Mucosa of descending colon (tissue), 3 donors: Measurements from ENCODE around the gene GP1BA. TPM values are rescaled to one million over a fixed set of nuclear protein-coding genes. Genes with fewer than 3 reads are reported as not detected.
"Not testable (repeated sequence)": the region's sequence is repeated elsewhere in the genome, so short reads cannot be mapped to it uniquely, and the experiment has no call there.

Experiments
- ATAC-seq: fragments of 200-7000 bp; cut with Tn5 transposase; one replicate; pipeline ENCODE4 v1.9.1; 2020; ENCODE audit warnings: mild to moderate bottlenecking, moderate library complexity
- DNase-seq, 3 donors: peaks; one replicate each; pipeline ENCODE4 v3.0.0-alpha.2; 2020
- H3K36me3 ChIP-seq: fragments of 200-600 bp; one replicate; pipeline ENCODE4 v1.8.0; 2021; ENCODE audit warnings: low read depth, mild to moderate bottlenecking
- H3K4me1 ChIP-seq: fragments of 200-600 bp; one replicate; pipeline ENCODE4 v1.8.0; 2021; ENCODE audit warnings: low read depth, mild to moderate bottlenecking
- H3K4me3 ChIP-seq: fragments of 200-600 bp; one replicate; pipeline ENCODE4 v1.8.0; 2021; ENCODE audit warnings: mild to moderate bottlenecking
- H3K9me3 ChIP-seq: fragments of 200-600 bp; one replicate; pipeline ENCODE4 v1.8.0; 2021; ENCODE audit warnings: mild to moderate bottlenecking
- intact Hi-C, 2 donors: fragments of 100-400 bp; cut with DNase I in 1 of 2; cut with micrococcal nuclease in 1 of 2; formaldehyde crosslinking; loops; one replicate each; pipeline versions ENCODE4 v1.11.0 to v1.11.1; 2022; cut with DNase I, micrococcal nuclease
- total RNA-seq, 3 donors: library from RNA; stranded (reverse); fragmentation: NEBNext Ultra II Directional in 2 of 3; extraction: Animal tissue kit (Norgen Biotek cat#: 25700) in 2 of 3; gene quantifications; one replicate each; pipeline versions ENCODE4 v1.2.1 to v1.2.4, GENCODE V29; 2021 to 2023
- TF ChIP-seq, protein P1 (sequence below): fragments of 200-600 bp; IDR thresholded peaks from one replicate; pipeline ENCODE4 v1.8.0; 2022; ENCODE audit warnings: antibody characterized with exemption, mild to moderate bottlenecking
- donor health status: DM: no; HTN: no; CAD: no; lungs with moderate emphysema.
- donor health status: DM: no; HTN: no; CAD: no.
- donor health status: DM: no; HTN: yes; CAD: no.

The GP1BA gene
- total RNA-seq, 3 donors from 2014 or later = not detected

DNA sequence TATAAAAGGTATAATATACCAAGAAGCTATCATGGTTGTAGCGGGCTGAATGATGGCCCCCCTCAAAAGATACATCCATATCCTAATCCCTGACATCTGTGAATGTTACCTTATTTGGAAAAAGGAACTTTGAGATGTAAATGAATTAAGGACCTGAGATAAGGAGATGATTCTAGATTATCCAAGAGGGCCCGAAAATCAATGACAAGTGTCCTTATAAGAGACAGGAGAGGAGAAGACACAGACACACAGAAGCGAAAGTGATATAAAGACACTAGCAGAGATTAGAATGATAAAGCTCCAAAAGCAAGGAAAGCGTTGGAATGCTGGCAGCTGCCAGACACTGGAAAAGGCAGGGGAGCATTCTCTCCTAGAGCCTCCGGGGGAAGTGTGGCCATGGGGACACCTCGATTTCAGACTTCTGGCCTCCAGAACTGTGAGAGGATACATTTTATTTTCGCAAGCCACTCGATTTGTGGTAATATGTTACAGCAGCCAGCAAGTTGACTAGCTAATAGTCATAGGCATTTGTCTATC, 12.5 kb upstream of the GP1BA start:
- DNase-seq (no peak), ATAC-seq (no peak)
- H3K36me3 ChIP-seq = no peaks in the 10 kb centered on the region
- TF ChIP-seq, protein P1, sequence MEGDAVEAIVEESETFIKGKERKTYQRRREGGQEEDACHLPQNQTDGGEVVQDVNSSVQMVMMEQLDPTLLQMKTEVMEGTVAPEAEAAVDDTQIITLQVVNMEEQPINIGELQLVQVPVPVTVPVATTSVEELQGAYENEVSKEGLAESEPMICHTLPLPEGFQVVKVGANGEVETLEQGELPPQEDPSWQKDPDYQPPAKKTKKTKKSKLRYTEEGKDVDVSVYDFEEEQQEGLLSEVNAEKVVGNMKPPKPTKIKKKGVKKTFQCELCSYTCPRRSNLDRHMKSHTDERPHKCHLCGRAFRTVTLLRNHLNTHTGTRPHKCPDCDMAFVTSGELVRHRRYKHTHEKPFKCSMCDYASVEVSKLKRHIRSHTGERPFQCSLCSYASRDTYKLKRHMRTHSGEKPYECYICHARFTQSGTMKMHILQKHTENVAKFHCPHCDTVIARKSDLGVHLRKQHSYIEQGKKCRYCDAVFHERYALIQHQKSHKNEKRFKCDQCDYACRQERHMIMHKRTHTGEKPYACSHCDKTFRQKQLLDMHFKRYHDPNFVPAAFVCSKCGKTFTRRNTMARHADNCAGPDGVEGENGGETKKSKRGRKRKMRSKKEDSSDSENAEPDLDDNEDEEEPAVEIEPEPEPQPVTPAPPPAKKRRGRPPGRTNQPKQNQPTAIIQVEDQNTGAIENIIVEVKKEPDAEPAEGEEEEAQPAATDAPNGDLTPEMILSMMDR = no peak
- intact Hi-C loops = no loop called here
- no peak overlapping the region for H3K4me3 ChIP-seq
- H3K4me1 ChIP-seq = no peaks in the 10 kb centered on the region
- no peaks in the 10 kb centered on the region for H3K9me3 ChIP-seq

DNA sequence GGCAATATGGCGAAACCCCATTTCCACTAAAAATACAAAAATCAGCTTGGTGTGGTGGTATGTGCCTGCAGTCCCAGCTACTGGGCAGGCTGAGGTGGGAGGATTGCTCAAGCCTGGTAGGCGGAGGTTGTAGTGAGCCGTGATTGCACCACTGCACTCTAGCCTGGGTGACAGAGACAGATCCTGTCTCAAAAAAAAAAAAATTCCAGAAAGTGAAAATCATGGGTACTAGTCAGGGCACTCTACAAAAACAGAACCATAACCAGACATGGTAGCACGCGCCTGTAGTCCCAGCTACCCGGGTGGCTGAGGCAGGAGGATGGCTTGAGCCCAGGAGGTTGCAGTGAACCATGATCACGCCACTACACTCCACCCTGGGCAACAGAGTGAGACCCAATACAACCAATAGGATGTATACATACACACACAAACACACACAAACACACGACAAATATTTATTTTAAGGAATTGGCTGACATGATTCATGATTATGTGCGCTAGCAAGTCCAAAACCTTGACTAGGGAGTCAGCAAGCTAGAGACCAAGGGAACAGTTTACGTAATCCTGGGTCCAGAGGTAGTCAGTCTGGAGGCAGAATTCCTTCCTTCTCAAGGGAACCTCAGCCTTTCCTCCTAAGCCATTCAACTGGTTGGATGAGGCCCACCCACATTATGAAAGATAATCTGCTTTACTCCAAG, 11.6 kb upstream of the GP1BA start:
- intact Hi-C loops = no loop called here
- TF ChIP-seq, protein P1 = no peak
- ATAC-seq (peak; percentile 13), DNase-seq (peak in 2 of 3 donors; percentile 14 to 29)
- H3K9me3 ChIP-seq = no peaks in the 10 kb centered on the region
- no peaks in the 10 kb centered on the region for H3K4me1 ChIP-seq
- no peaks in the 10 kb centered on the region for H3K36me3 ChIP-seq
- no peak overlapping the region for H3K4me3 ChIP-seq

DNA sequence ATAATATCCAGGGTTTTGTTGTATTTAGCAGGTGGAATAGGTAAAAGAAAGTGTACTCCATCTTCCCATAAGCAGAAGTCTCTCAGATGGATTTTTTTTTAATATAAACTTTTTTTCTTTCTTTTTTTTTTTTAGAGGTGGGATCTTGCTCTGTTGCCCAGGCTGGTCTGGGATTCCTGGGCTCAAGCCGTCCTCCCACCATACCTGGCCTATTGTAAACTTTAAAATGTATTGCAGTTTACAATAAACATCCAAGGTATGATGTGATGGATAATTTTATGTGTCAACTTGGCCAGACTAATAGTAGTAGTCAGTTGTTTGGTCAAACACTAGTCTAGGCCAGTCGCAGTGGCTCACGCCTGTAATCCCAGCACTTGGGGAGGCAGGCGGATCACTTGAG, 10.8 kb upstream of the GP1BA start:
- intact Hi-C loops = no loop called here
- TF ChIP-seq, protein P1 = no peak
- H3K9me3 ChIP-seq = no peaks in the 10 kb centered on the region
- H3K36me3 ChIP-seq = no peaks in the 10 kb centered on the region
- no peak overlapping the region for H3K4me3 ChIP-seq
- peak in 2 of 3 donors; percentile 7 to 8 for DNase-seq
- no peaks in the 10 kb centered on the region for H3K4me1 ChIP-seq
- ATAC-seq = no peak

DNA sequence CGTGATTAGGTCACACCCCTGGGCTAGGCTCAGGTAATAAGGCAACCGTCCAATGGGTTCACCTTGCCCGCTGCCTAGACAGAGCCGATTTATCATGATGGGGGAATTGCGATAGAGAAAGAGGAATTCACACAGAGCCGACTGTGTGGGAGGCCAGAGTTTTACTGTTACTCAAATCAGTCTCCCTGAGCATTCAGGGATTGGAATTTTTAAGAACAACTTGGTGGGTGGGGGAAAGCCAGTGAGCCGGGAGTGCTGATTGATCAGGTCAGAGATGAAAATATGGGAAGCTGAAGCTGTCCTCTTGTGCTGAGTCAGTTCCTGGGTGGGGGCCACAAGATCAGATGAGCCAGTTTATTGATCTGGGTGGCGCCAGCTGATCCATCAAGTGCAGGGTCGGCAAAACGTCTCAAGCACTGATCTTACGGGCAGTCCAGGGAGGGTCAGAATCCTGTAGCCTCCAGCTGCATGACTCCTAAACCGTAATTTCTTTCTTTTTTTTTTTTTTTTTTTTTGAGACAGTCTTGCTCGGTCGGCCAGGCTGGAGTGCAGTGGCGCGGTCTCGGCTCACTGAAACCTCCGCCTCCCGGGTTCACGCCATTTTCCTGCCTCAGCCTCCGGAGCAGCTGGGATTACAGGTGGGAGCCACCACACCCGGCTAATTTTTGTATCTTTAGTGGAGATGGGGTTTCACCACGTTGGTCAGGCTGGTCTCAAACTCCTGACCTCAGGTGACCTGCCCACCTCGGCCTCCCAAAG, 5.3 kb upstream of the GP1BA start:
- H3K9me3 ChIP-seq, intact Hi-C loops, H3K36me3 ChIP-seq, ATAC-seq, H3K4me3 ChIP-seq, H3K4me1 ChIP-seq: not testable (repeated sequence)
- DNase-seq = peak in 2 of 3 donors; percentile 6 to 10

DNA sequence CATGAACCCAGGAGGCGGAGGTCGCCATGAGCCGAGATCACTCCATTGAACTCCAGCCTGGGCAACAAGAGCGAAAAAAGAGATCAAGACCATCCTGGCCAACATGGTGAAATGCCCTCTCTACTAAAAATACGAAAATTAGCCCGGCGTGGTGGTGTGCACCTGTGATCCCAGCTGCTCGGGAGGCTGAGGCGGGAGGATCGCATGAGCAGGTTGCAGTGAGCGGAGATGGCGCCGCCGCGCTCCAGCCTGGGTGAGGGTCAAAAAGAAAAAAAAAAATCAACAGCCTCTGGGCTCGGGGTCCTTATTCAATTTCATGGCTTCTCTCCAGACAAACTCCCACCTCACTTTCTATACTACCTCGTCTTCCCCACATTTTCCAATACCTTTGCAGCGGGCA, 3.2 kb upstream of the GP1BA start:
- intact Hi-C loops = no loop called here
- TF ChIP-seq, protein P1 = no peak
- no peaks in the 10 kb centered on the region for H3K9me3 ChIP-seq
- ATAC-seq (no peak), DNase-seq (peak in 1 of 3 donors; percentile 27)
- no peak overlapping the region for H3K4me3 ChIP-seq
- no peaks in the 10 kb centered on the region for H3K36me3 ChIP-seq
- H3K4me1 ChIP-seq = no peaks in the 10 kb centered on the region

DNA sequence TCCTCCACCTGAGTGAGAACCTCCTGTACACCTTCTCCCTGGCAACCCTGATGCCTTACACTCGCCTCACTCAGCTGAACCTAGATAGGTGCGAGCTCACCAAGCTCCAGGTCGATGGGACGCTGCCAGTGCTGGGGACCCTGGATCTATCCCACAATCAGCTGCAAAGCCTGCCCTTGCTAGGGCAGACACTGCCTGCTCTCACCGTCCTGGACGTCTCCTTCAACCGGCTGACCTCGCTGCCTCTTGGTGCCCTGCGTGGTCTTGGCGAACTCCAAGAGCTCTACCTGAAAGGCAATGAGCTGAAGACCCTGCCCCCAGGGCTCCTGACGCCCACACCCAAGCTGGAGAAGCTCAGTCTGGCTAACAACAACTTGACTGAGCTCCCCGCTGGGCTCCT, 679 bp downstream of the GP1BA start:
- TF ChIP-seq, protein P1 = no peak
- intact Hi-C loops = no loop called here
- peak in 2 of 3 donors; percentile 14 to 49 for DNase-seq
- no peaks in the 10 kb centered on the region for H3K9me3 ChIP-seq
- ATAC-seq = no peak
- peaks cover 7% of the 10 kb centered on the region for H3K4me1 ChIP-seq
- no peaks in the 10 kb centered on the region for H3K36me3 ChIP-seq
- no peak overlapping the region for H3K4me3 ChIP-seq
